ENCODE results near the gene SEMA4C. TPM values are rescaled to one million over a fixed set of nuclear protein-coding genes. Genes with fewer than 3 reads are reported as not detected.
A peak's percentile ranks its signal among the peaks of the same experiment; 100 is the strongest.
"Not testable (repeated sequence)": the region's sequence is repeated elsewhere in the genome, so short reads cannot be mapped to it uniquely, and the experiment has no call there.

Gene SEMA4C
- total RNA-seq, 2 donors from 2014 or later: 8.3 to 9.6 TPM

DNA sequence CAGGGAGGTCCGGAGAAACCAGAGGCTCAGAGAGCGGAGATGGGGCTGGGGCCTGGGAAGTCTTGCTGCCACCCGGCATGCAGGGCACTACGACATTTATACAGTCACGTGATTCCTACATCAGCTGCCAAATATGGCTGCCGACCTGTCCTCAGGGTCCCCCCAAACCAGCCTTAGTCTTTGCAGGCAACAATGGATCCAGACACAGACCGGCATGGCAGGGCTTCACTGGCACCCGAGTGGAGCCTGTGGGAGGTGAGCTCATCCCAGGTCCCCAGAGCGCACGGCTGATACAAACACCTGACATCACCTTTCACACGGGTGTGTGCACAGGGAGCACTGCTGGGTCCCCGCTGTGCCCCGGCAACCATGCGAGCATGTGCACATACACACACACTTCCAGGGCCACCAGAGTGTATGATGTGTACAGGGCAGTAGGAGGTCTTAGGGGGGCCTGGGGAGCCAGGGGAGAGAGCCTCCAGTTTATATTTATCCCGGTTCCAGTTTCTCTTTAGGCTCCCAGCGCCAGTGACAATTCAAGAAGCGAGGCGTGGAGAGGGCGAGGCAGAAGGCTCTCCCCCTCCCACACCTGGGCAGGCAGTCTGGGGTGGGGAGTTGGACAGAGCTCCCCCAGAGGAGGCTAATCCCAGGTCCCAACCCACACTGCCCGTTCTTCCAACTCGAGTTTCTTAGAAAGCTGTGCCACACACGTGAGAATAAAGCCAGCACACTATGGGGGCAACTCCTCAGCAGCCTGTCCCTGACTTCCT lies 2.7 kb downstream of the SEMA4C start:
- Mint-ChIP-seq H3K4me1 (peaks cover 5% of the 10 kb centered on the region), H3K27me3 (peaks cover 2% of the 10 kb centered on the region), H3K4me3 (peak overlapping the region; percentile 77), H3K9me3 (no peaks in the 10 kb centered on the region), H3K36me3 (ENCODE audit: low read depth) (peaks cover 10% of the 10 kb centered on the region), H3K27ac (peak overlapping the region; percentile 85)
- ATAC-seq (replicated peaks): no peak

DNA sequence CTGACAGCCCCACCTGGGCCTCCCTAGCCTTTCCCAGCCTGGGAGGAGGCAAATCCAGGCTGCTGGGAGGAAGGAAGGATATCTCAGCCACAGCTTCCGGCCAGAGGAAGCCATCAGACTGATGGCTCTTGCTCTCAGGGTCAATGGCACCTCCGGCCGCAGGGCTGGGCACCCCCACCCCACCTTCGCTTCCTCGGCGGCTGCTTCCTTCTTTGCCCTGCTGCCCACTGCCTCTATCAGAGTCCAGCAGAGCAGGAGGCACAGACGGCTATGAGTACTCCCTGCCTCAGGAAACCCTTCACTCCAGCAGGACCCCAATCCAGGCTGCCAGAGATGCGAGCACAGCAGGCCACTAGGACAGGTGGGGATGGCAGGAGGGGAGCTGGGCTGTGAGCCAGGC lies 3.3 kb downstream of the SEMA4C start:
- peaks cover 16% of the 10 kb centered on the region for H3K36me3 Mint-ChIP-seq (ENCODE audit: low read depth)
- H3K9me3 Mint-ChIP-seq: no peaks in the 10 kb centered on the region
- H3K4me3 Mint-ChIP-seq: peak overlapping the region; percentile 77
- peaks cover 5% of the 10 kb centered on the region for H3K4me1 Mint-ChIP-seq
- no peak for ATAC-seq (replicated peaks)
- peak overlapping the region; percentile 36 for H3K27ac Mint-ChIP-seq
- H3K27me3 Mint-ChIP-seq: peaks cover 2% of the 10 kb centered on the region

DNA sequence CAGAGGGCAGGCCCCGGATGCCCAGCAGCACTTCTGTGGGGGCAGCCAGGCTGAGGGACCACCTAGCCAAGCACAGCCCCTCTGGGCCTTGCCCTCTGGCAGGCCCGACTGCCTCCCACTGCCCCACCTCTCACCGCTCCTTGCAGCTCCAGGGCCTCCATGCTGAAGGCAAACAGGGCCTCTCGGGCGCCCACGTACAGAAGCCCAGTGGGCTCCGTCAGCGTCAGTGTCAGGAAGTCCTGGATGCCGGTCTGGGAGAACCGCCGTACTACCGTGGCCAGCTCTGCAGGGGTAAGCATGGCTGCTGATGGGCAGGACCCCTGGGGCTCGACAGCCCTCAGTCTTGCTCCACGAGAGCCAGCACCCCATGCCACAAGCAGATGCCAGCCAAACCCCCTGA lies 3.7 kb downstream of the SEMA4C start:
- peaks cover 5% of the 10 kb centered on the region for H3K4me1 Mint-ChIP-seq
- H3K9me3 Mint-ChIP-seq: no peaks in the 10 kb centered on the region
- H3K36me3 Mint-ChIP-seq (ENCODE audit: low read depth): peaks cover 19% of the 10 kb centered on the region
- no peak overlapping the region for H3K4me3 Mint-ChIP-seq
- no peak overlapping the region for H3K27ac Mint-ChIP-seq
- peaks cover 2% of the 10 kb centered on the region for H3K27me3 Mint-ChIP-seq
- ATAC-seq (replicated peaks): no peak

DNA sequence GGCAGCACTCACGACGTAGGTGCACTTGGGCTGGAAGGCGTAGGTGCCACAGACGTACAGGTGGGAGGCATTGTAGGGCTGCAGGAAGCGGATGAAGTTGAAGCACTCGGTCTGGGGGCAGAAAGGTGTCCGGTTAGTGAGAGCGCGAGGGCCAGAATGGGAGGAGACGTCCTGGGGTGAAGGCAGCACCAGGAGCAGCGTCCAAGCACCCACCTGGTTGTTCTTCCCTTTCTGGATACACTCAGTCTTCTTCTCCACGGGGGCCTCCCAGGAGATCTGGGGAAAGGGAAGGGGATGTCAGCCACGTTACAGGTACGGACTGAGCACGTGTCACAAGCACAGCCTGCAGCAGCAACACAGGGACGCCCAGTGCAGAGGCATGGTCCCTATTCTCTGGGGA lies 4.2 kb downstream of the SEMA4C start:
- Mint-ChIP-seq H3K4me1 (peaks cover 3% of the 10 kb centered on the region), H3K27me3 (peaks cover 2% of the 10 kb centered on the region), H3K27ac (no peak overlapping the region), H3K9me3 (no peaks in the 10 kb centered on the region), H3K4me3 (no peak overlapping the region), H3K36me3 (ENCODE audit: low read depth) (peaks cover 19% of the 10 kb centered on the region)
- ATAC-seq (replicated peaks): no peak

DNA sequence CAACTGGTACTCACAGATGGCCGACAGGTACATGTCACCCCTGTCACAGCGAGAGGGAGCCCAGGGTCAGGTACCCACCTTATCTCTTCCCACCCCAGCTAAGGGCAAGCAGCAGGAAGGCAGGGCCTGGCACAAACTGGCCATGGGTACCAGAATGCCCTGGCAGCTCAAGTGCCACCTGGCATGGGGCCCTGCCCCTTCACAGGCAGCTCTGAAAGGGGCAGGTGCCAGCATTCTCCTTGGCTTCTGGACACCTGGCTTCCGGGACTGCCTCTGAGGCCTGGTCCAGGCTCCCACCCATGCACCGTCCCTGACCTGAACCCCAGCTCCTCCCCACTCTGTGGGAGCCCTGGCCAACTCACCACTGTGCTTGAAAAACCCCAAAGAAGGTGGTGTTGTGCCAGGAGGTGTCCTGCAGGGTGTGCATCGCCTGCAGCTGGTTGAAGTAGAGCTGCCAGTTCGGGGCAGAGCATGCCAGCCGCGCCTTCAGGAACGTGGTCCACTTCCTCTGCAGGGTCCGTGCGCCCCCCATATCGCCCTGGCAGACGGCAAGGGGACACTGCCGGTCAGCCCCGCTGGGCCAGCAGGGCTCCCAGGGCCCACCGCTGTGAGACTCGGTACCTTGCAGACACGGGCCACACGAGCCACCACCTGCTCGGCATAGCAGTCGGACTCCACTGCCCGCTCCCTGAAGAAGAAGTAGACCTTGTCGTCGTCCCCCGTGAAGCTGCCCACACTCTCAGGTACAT lies 5.4 kb downstream of the SEMA4C start:
- Mint-ChIP-seq H3K27me3 (no peaks in the 10 kb centered on the region), H3K9me3 (no peaks in the 10 kb centered on the region), H3K27ac (no peak overlapping the region), H3K4me1 (peaks cover 6% of the 10 kb centered on the region), H3K4me3 (no peak overlapping the region), H3K36me3 (ENCODE audit: low read depth) (peaks cover 19% of the 10 kb centered on the region)
- no peak for ATAC-seq (replicated peaks)

DNA sequence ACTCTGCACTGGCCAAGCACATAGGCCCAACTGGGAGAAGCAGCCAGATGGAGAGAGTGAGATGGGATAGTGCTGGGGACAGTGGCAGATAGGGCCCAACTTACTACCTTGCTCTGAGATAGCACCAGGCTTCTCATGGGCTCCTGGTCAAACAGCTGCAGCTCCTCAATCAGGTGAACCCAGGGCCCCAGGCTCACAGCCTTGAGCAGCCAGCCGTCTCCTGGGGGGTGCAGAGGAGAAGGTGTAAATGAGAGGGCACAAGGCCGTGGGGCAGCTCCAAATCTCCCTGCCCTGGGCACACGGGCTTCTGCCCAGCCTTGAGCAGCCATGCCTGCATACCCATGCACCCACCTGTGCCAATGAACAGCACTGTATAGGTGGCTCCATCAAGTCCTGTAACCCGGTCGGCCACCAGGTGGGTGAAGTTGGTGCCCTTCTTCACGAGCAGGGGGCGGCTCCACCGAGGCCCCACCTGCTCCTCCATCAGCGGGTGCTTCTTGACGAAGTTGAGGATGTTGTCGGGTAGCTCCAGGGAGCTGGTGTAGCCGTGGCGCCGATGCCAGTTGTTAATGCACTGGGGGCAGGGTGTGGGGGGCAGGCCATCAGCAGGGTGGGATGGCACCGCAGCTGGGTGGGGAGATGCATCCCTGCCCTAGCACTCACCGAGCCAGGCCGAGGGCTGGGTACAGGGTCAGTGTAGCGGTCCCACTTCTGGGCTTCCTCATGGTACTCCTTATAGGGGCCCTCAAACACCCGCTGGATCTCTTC lies 6.1 kb downstream of the SEMA4C start:
- H3K4me3 Mint-ChIP-seq: no peak overlapping the region
- H3K27me3 Mint-ChIP-seq: no peaks in the 10 kb centered on the region
- ATAC-seq (replicated peaks): no peak
- H3K36me3 Mint-ChIP-seq (ENCODE audit: low read depth): peaks cover 19% of the 10 kb centered on the region
- H3K4me1 Mint-ChIP-seq: peaks cover 6% of the 10 kb centered on the region
- H3K9me3 Mint-ChIP-seq: no peaks in the 10 kb centered on the region
- H3K27ac Mint-ChIP-seq: no peak overlapping the region

DNA sequence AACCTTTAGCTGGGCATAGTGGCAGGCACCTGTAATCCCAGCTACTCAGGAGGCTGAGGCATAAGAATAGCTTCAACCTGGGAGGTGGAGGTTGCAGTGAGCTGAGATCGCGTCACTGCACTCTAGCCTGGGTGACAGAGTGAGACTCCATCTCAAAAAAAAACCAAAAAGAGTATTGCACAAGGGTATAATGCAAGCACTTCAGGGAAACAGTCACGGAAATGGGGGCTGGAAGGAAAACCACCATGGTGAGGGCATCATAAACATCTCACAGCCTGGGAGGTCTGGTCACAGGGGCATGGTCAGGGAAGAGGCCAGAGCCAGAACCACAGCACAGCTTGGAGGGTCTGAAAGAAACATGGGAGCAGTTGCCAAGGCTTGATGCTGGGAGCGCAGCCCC lies 6.8 kb downstream of the SEMA4C start:
- not testable (repeated sequence) for H3K27ac Mint-ChIP-seq; H3K4me3 Mint-ChIP-seq; H3K9me3 Mint-ChIP-seq; H3K27me3 Mint-ChIP-seq; ATAC-seq (replicated peaks); H3K4me1 Mint-ChIP-seq
- peaks cover 19% of the 10 kb centered on the region for H3K36me3 Mint-ChIP-seq (ENCODE audit: low read depth)

DNA sequence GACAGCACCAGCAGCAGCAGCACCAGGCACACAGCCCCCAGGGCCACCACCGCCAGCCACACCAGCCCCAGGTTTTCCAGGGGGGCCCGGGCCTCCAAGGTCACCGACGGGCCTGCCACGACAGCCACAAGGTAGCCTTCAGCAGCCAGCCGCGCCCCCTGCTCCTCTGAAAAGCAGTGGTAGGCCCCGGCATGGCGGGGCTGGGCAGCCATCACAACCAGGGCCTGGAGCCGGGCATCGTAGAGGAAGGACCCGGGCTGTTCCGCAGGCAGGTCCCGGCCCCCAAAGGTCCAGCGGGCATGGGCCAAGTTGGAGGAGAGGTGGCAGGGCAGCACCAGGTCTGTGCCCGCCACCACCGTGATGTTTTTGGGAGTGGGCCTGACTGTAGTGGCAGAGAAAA lies 8.8 kb downstream of the SEMA4C start:
- H3K4me1 Mint-ChIP-seq: peaks cover 13% of the 10 kb centered on the region
- no peak overlapping the region for H3K4me3 Mint-ChIP-seq
- peaks cover 19% of the 10 kb centered on the region for H3K36me3 Mint-ChIP-seq (ENCODE audit: low read depth)
- H3K9me3 Mint-ChIP-seq: no peaks in the 10 kb centered on the region
- H3K27ac Mint-ChIP-seq: no peak overlapping the region
- no peaks in the 10 kb centered on the region for H3K27me3 Mint-ChIP-seq
- ATAC-seq (replicated peaks): no peak

DNA sequence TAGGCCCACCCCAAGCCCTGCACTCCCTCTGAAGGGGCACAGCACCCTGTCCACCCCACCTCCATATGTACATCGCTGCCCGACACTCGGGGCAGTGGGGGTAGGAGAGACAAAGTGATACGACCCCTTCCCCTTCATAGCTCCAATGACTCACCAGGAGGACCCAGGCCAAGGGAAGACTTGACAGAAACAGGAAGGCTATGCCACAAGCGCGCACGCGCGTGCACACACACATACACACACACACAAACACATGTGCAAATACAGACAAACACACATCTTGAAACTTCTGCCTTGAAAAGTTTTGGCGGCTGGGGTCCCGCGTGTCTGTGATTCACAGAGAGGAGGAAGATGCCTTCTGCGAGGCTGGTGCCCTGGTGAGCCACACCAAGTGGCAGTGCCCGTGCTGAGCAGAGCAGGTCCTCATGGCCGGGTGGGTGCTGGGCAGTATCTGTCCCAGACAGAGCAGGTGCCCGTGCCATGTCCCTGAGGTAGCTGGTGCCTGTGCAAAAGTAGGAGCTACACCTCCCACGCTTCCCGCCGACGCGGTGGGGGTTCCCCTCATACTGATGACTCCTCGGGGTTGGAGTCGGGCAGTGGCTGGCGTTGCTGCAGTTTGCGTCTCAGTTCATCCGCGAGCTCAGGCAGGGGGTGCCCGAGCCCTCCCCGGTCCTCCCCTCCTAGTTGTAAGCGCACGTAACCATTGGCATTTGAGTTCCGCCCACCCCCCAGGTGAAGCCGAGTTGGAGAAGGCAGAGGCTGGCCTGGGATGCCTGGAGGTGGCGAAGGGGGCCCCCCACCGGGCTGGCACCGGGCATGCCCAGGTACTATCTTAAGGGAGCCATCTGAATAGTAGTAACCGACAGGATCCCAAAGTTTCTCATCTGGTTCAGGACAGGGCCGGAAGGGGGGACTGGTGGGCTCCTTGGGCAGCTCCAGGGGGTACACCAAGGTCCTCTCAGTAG lies 9.5 kb downstream of the SEMA4C start:
- Mint-ChIP-seq H3K27ac (peak overlapping the region; percentile 50), H3K27me3 (no peaks in the 10 kb centered on the region), H3K4me1 (peaks cover 13% of the 10 kb centered on the region), H3K36me3 (ENCODE audit: low read depth) (peaks cover 19% of the 10 kb centered on the region), H3K9me3 (no peaks in the 10 kb centered on the region), H3K4me3 (peak overlapping the region; percentile 50)
- no peak for ATAC-seq (replicated peaks)

DNA sequence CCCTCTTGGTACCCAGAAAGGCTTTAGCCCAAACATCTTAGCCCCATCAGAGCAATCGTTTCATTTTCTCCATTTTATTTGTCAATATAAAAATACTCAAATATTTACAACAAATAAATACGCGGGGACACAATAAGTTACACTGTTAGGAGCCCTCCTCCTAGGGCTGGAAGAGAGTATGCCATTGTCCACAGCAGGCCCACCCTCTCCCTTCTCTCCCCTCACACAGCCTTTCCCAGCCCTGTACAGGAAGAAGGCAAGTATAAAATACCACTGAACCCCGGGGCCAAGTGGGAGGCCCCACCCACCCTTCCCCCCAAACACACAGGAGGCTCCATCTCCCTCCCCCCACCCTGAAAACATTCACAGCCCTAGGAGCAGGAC lies 10.2 kb downstream of the SEMA4C start:
- no peaks in the 10 kb centered on the region for H3K27me3 Mint-ChIP-seq
- peak overlapping the region; percentile 89 for H3K4me3 Mint-ChIP-seq
- peaks cover 24% of the 10 kb centered on the region for H3K36me3 Mint-ChIP-seq (ENCODE audit: low read depth)
- peak overlapping the region; percentile 50 for H3K27ac Mint-ChIP-seq
- peaks cover 18% of the 10 kb centered on the region for H3K4me1 Mint-ChIP-seq
- no peaks in the 10 kb centered on the region for H3K9me3 Mint-ChIP-seq
- no peak for ATAC-seq (replicated peaks)

DNA sequence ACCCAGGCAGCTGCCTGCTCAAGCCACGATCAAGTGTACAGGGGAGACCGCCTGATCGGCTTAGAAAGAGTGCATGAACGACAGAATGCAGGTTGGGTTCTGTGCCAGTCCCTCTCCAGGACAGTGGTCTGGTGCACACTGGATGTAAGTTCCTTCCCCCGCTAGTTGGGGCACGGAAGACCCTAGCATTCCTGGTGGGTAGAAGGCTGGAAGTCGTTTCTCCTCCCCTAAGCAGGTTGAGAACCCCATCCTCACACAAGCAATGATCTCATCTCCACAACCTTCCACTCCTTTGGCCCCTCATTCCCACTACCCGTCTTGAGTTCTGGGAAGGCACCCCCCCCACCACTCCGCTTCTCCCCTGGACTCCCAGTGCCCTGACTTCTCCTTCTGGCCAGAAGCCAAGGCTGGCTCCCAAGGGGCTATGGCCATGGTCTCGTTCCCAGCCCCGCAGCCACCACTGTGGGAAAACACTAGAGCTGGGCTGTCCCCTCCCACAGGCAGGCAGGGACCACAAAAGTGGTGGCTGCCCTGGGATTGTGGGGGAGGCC lies 10.7 kb downstream of the SEMA4C start:
- Mint-ChIP-seq H3K4me1 (peaks cover 19% of the 10 kb centered on the region), H3K36me3 (ENCODE audit: low read depth) (peaks cover 29% of the 10 kb centered on the region), H3K9me3 (no peaks in the 10 kb centered on the region), H3K27me3 (no peaks in the 10 kb centered on the region), H3K27ac (peak overlapping the region; percentile 36), H3K4me3 (peak overlapping the region; percentile 89)
- ATAC-seq (replicated peaks): no peak

DNA sequence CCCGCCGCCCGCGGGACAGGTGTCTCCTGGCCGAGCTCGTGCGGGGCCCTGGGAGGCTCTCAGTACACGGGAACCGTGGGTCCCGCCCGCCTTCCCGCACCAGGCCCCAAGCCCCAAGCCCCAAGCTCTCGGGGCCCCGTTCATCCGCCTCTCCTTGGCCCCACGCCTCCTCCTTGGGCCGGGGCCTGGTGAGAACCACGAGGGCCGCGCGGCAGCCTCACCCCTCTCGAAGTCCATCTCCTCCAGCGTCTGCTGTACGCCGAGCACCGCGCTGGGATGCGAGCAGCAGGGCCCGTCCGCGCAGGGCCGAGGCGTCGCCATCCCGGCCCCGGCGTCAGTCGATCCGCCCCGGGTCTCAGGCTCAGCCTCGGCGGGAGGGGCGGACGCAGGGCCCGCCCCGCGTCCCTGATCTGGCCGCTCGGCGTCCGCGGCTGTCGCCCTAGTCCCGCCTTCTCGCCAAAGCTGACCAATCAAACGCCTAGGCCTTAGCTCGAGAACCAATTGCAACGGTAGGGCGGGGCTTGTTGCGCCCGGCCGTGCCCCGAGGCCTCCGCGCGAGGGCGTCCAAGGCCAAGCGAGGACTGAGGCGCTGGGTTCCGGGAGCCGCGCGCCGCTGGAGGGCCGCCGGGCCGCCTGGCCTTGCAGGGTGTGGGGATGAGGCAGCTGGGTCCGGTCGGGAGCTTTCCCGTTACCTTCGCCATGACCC lies 12.1 kb downstream of the SEMA4C start, which contains the start of gene ANKRD39:
TSS of gene ANKRD39 (minus strand) at position 350 of the 706 bp plus-strand sequence. CDS start at position 321, 29 bp downstream.
- ATAC-seq (replicated peaks): peak; percentile 94
- no peaks in the 10 kb centered on the region for H3K27me3 Mint-ChIP-seq
- peak within 1 kb of the TSS; percentile 79 for H3K27ac Mint-ChIP-seq
- H3K4me3 Mint-ChIP-seq: peak within 1 kb of the TSS; percentile 89
- H3K4me1 Mint-ChIP-seq: peaks cover 19% of the 10 kb centered on the region
- peaks cover 38% of the 10 kb centered on the region for H3K36me3 Mint-ChIP-seq (ENCODE audit: low read depth)
- H3K9me3 Mint-ChIP-seq: no peaks in the 10 kb centered on the region
